HepG2 (cell line): ENCODE results near the gene PKMYT1.

Source experiments
- ATF2 ChIP-seq: sonication (generic); formaldehyde crosslinking; IDR thresholded peaks from 2 replicates; pipeline ENCODE4 v1.4.0; 2020; ENCODE audit warnings: missing genetic modification reagents
- GLI4 ChIP-seq: sonication (generic); formaldehyde crosslinking; IDR thresholded peaks from 2 replicates; pipeline ENCODE4 v1.5.1; 2020; ENCODE audit warnings: missing genetic modification reagents, mild to moderate bottlenecking, moderate library complexity, borderline replicate concordance
- HNRNPLL ChIP-seq: fragments of 200-400 bp; formaldehyde crosslinking; IDR thresholded peaks from 2 replicates; pipeline ENCODE4 v1.6.1; 2017; ENCODE audit warnings: mild to moderate bottlenecking, low read depth, low read length; ENCODE audit not compliant: poor library complexity, severe bottlenecking
- KLF13 ChIP-seq: sonication (generic); formaldehyde crosslinking; IDR thresholded peaks from 2 replicates; pipeline ENCODE4 v1.4.0; 2020; ENCODE audit warnings: mild to moderate bottlenecking, missing genetic modification reagents
- MAZ ChIP-seq, 2 experiments: sonication (generic) in 1 of 2; formaldehyde crosslinking in 1 of 2; IDR thresholded peaks; 2 replicates each; pipeline versions ENCODE4 v1.5.0 to v1.6.1; 2012 to 2020; ENCODE audit warnings: low read depth in 2 of 2, mild to moderate bottlenecking in 2 of 2, borderline replicate concordance in 1 of 2, improper control_type of control experiment in 1 of 2, low read length in 1 of 2, missing genetic modification reagents in 1 of 2, moderate library complexity in 1 of 2
- POLR2A ChIP-seq, 2 experiments: IDR thresholded peaks; 2 replicates each; pipeline ENCODE4 v1.6.1; 2011; ENCODE audit warnings: low read depth in 2 of 2, low read length in 2 of 2, mild to moderate bottlenecking in 1 of 2, moderate library complexity in 1 of 2; ENCODE audit not compliant: insufficient read depth in 1 of 2
- PRMT3 ChIP-seq: sonication (generic); formaldehyde crosslinking; IDR thresholded peaks from 2 replicates; pipeline ENCODE4 v1.8.1; 2022; ENCODE audit warnings: low read depth, mild to moderate bottlenecking, moderate library complexity, missing genetic modification reagents, borderline replicate concordance
- ZBTB7A ChIP-seq: sonication (generic); formaldehyde crosslinking; IDR thresholded peaks from 2 replicates; pipeline ENCODE4 v1.8.0; 2022; ENCODE audit warnings: mild to moderate bottlenecking, missing genetic modification reagents
- ZNF605 ChIP-seq: sonication (generic); formaldehyde crosslinking; IDR thresholded peaks from 2 replicates; pipeline ENCODE4 v1.8.0; 2022; ENCODE audit warnings: mild to moderate bottlenecking, missing genetic modification reagents
- ZNF891 ChIP-seq: sonication (generic); formaldehyde crosslinking; IDR thresholded peaks from 2 replicates; pipeline ENCODE4 v1.5.0; 2020; ENCODE audit warnings: mild to moderate bottlenecking, missing genetic modification reagents
- TF ChIP-seq, protein P1 (sequence below): sonication (generic); formaldehyde crosslinking; IDR thresholded peaks from 2 replicates; pipeline ENCODE4 v1.8.1; 2022; ENCODE audit warnings: mild to moderate bottlenecking, missing genetic modification reagents

- no peak for TF ChIP-seq KLF13
- no peak for TF ChIP-seq PRMT3 (CRISPR knock-in tag)
- peak; percentile 58 for TF ChIP-seq POLR2A (IDR thresholded peaks at IDR 0.05; ENCODE audit: insufficient read depth in 1 of 2, low read depth in 2 of 2, low read length in 2 of 2)
- TF ChIP-seq ZNF605 (CRISPR knock-in tag), result no peak; the same call in none of the 2 replicates
- TF ChIP-seq, protein P1, sequence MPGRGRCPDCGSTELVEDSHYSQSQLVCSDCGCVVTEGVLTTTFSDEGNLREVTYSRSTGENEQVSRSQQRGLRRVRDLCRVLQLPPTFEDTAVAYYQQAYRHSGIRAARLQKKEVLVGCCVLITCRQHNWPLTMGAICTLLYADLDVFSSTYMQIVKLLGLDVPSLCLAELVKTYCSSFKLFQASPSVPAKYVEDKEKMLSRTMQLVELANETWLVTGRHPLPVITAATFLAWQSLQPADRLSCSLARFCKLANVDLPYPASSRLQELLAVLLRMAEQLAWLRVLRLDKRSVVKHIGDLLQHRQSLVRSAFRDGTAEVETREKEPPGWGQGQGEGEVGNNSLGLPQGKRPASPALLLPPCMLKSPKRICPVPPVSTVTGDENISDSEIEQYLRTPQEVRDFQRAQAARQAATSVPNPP (CRISPR knock-in tag), result no peak
- TF ChIP-seq MAZ (IDR thresholded peaks at IDR 0.05; ENCODE audit: borderline replicate concordance, low read depth, low read length), result no peak
- TF ChIP-seq MAZ (CRISPR knock-in tag; IDR thresholded peaks at IDR 0.05; ENCODE audit: low read depth), result no peak
- peak; percentile 42; the same call in 1 of the 2 replicates for TF ChIP-seq ZBTB7A (CRISPR knock-in tag)
- no peak for TF ChIP-seq HNRNPLL
- no peak; the same call in 1 of the 2 replicates for TF ChIP-seq ZNF891 (CRISPR knock-in tag)
- peak; percentile 45; the same call in 1 of the 2 replicates for TF ChIP-seq ATF2 (CRISPR knock-in tag)
- TF ChIP-seq GLI4 (CRISPR knock-in tag), result no peak
These were observed 1.1 kb upstream of the PKMYT1 start for GRCh38 chr16:2981177-2981898.
